Adrenal gland (tissue), 5 donors: ENCODE results near the gene MCF2L.

Source experiments
- CTCF ChIP-seq, 6 experiments: fragments of 450-650 bp in 4 of 6; fragments of 200-600 bp in 2 of 6; sonication (generic) in 1 of 6; IDR thresholded peaks; 1 replicate in 5 of 6; 2 replicates in 1 of 6; pipeline versions ENCODE4 v1.5.1 to v1.8.0; 2016 to 2021; ENCODE audit warnings: antibody characterized with exemption in 6 of 6, mild to moderate bottlenecking in 2 of 6, moderate library complexity in 1 of 6
- POLR2A ChIP-seq, 2 donors: fragments of 450-650 bp; IDR thresholded peaks; one replicate each; pipeline ENCODE4 v1.6.1; 2017; ENCODE audit warnings: antibody characterized with exemption in 2 of 2, mild to moderate bottlenecking in 2 of 2, moderate library complexity in 1 of 2
- donor health status: DM: no; HTN: no; CAD: no.

- no peak for TF ChIP-seq CTCF (IDR thresholded peaks at IDR 0.05)
- no peak for TF ChIP-seq POLR2A (IDR thresholded peaks at IDR 0.05)
These were observed 72.9 kb downstream of the MCF2L start for GRCh38 chr13:113041896-113042295.
